GM19455 (cell line): ENCODE data around the gene PPP1CA.
"Not testable (repeated sequence)": the region's sequence is repeated elsewhere in the genome, so short reads cannot be mapped to it uniquely, and the experiment has no call there.

ENCODE experiments used
- ATAC-seq: cut with Tn5 transposase; IDR thresholded peaks from one replicate; pipeline ENCODE4 v1.9.1; 2021; ENCODE audit not compliant: unreplicated experiment

The PPP1CA gene

GRCh38 chr11:67404515-67405195 is 3.0 kb upstream of the PPP1CA start:
- ATAC-seq, result no peak

GRCh38 chr11:67403085-67403484 is 1.4 kb upstream of the PPP1CA start:
- not testable (repeated sequence) for ATAC-seq

GRCh38 chr11:67402192-67402839 is 658 bp upstream of the PPP1CA start:
- ATAC-seq, result peak; percentile 1

- ATAC-seq, result peak; percentile 22
Measured at GRCh38 chr11:67400942-67401494, 640 bp downstream of the PPP1CA start.

- no peak for ATAC-seq
Measured at GRCh38 chr11:67400251-67400941, 1.3 kb downstream of the PPP1CA start.

- no peak for ATAC-seq
Measured at GRCh38 chr11:67398661-67399563, 2.7 kb downstream of the PPP1CA start.

GRCh38 chr11:67397986-67398660 is 3.5 kb downstream of the PPP1CA start:
- ATAC-seq, result no peak

GRCh38 chr11:67397536-67397935 is 4.1 kb downstream of the PPP1CA start:
- no peak for ATAC-seq

GRCh38 chr11:67396587-67397389 is 4.9 kb downstream of the PPP1CA start:
- ATAC-seq, result no peak

GRCh38 chr11:67396259-67396581 is 5.4 kb downstream of the PPP1CA start:
- ATAC-seq, result no peak

- no peak for ATAC-seq
Measured at GRCh38 chr11:67395555-67396258, 6.0 kb downstream of the PPP1CA start.

- no peak for ATAC-seq
Measured at GRCh38 chr11:67393990-67394389, 7.7 kb downstream of the PPP1CA start.

- ATAC-seq, result no peak
Measured at GRCh38 chr11:67393437-67393836, 8.2 kb downstream of the PPP1CA start.

- no peak for ATAC-seq
Measured at GRCh38 chr11:67392183-67392715, 9.4 kb downstream of the PPP1CA start.

- peak; percentile 61 for ATAC-seq
Measured at GRCh38 chr11:67391304-67392182, 10.1 kb downstream of the PPP1CA start, which contains the start of gene RAD9A. Gene RAD9A (plus strand): TSS chr11:67391986. CDS start chr11:67392045, 59 bp downstream.

GRCh38 chr11:67390947-67391303 is 10.7 kb downstream of the PPP1CA start:
- no peak for ATAC-seq

- no peak for ATAC-seq
Measured at GRCh38 chr11:67389477-67389876, 12.2 kb downstream of the PPP1CA start.

GRCh38 chr11:67387518-67387917 is 14.1 kb downstream of the PPP1CA start:
- no peak for ATAC-seq
